ENCODE measurements around the gene PLIN4.

The PLIN4 gene

DNA sequence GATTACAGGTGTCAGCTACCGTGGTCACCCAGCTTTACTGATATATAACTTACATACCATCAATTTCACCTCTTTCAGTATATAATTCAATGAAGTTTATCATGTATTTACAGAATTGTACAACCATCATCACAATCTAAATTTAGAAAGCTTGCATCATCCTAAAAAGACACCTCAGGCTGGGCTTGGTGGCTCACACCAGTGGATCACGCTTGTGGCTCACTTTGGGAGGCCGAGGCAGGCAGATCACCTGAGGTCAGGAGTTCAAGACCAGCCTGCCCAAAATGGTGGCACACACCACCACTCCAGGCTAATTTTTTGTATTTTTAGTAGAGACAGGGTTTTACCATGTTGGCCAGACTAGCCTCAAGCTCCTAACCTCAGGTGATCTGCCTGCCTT is 50.5 kb downstream of the PLIN4 start:
- no peak overlapping the region for H3K27ac ChIP-seq
- DNase-seq (ENCODE audit: low read depth, low spot score) = no peak

- no peak overlapping the region for H3K27ac ChIP-seq
These were observed 53.3 kb downstream of the PLIN4 start for GRCh38 chr19:4464815-4465581.

GRCh38 chr19:4457654-4458395 is 60.5 kb downstream of the PLIN4 start, which contains the start of gene UBXN6:
UBXN6 (minus strand) TSS chr19:4457794; CDS start chr19:4457697, 97 bp downstream.
- peak within 1 kb of the TSS; percentile 77 for H3K27ac ChIP-seq
- peak; percentile 98 for DNase-seq (ENCODE audit: low read depth, low spot score)

More at GRCh38 chr19:4464815-4465581, 53.3 kb downstream of the PLIN4 start:
- DNase-seq (ENCODE audit: low read depth, low spot score) = no peak

- H3K27ac ChIP-seq = peak overlapping the region; percentile 77
- no peak for DNase-seq (ENCODE audit: low read depth, low spot score)
These were observed 61.2 kb downstream of the PLIN4 start for GRCh38 chr19:4456843-4457653.

GRCh38 chr19:4456476-4456842 is 61.8 kb downstream of the PLIN4 start:
- peak overlapping the region; percentile 77 for H3K27ac ChIP-seq
- no peak for DNase-seq (ENCODE audit: low read depth, low spot score)

GRCh38 chr19:4455719-4456475 is 62.4 kb downstream of the PLIN4 start:
- DNase-seq (ENCODE audit: low read depth, low spot score) = no peak
- H3K27ac ChIP-seq = peak overlapping the region; percentile 77

DNA sequence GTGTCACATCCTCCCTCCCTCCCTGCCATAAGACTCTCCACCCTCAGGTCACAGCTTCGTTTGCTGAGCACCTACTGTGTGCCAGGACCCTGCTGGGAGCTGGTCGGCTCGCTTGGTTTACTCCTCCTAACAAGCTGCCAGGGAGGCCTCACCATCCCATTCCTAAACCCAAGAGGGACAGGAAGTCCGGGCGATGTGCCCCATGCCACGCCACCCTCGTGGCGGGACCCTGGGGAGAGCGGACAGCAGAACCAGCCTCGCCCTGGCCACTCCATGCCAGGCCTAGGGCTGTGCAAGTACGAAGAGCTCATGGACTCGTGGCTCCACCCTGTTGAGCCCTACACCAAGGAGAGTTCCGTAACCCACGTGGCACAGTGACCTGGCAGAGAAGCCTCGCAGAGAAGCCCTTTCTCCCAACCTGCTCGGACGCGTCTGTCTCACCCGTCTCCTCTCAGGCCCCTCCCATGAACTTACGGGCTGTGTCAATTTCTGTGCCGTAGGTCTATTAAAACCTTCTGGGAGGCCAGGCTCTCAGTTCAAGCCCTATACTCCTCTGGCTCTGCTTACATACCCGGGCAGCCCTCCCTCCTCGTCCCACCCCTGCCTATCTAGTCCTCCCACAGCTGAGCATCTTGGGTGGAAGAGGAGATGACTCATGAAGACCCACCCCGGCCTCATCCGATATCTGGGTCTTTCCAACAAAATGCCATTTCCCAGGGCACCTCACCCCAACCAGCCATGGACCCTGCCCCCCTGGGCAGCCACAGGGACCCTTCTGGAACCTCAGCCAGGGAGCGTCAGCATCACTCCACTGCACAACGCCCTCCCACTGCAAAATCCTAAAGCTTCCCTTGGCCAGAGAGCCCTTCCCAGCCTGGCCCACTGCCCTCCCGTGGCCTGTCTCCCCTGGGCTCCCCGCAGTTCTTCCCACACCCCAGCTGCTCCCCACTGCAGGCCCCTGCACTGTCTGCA is 63.3 kb downstream of the PLIN4 start:
- peak; percentile 68 for DNase-seq (ENCODE audit: low read depth, low spot score)
- H3K27ac ChIP-seq = peak overlapping the region; percentile 77

DNA sequence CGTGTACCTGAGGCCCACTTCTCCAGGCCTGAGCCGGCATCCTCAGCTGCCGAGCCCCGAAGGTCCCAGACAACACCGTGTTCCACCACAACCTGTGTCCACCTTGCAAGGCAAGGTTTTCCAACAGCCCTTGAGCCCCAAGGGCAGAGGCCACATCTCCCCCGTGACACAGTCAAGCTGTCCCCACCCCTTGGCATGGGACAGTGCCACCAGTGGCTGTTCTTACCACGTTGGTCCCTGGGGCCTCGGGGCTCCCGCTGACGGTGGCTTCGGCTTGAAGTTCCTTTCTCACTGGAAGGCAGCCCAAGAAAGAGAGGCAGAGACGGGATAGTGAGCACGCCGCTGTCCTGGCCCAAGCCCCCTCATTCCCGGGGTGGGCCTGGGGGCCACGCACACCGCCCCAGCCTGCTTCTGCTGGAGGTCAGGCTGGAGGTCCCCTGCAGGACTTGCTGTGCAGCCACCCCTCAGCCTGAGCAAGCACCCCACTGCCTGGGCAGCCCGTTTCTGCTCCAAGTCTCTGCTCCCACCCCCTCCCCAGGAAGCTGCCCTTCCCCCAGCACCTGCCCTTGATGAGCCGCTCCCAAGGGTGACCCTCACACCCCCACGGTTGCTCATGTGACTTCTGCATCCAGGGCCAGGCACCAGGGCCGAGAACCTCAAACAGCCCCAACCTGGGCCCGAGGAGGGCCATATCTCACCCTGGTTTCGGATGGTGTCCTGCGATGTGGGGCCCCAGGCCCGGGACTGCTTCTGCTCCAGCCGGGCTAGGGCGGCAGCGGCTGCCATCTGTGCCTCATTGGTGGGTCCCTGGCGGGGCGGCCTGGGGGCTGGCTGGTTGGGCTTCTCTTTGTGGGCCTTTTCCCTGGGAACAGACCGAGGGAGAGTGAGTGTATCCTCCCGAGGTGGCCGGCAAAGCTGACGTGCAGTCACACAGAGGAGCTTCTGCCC is 64.8 kb downstream of the PLIN4 start:
- no peak overlapping the region for H3K27ac ChIP-seq

DNA sequence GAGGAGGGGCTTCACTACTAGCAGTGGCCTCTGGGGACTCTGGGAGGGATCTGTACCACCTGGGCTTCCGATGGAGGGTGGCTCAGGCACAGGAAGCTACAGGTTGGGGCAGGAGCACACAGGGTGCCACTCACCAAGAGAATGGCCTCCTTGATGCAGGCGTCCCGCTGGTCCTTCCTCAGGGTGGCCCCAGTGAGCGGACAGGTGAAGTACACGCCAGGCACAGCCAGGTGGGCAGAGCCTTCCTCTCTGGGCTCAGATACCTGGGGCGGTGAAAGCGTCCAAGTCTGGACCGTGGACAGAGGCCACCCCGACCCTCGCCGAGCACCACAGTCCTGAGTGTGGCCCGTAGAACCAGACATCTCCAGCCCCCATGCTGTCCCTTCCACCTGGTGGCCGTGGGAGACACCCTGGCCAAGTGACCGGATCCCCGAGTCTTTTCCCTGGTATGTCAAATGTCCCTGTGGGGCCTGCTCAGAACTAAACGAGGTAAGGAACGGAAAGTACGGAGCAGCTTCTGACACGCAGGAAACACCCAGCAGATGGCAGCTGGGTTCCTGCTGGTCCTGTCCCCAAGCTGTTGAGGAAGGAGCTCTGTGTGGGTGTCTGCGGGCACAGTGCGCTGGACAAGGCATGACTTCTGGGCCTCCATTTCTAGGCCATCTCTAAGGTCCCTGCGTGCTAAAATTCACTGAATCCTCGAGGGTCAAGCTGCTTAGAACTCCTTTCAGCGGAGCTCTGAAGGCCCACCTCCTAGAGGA is 65.9 kb downstream of the PLIN4 start:
- DNase-seq (ENCODE audit: low read depth, low spot score) = no peak
- H3K27ac ChIP-seq = no peak overlapping the region

More for the DNA sequence above, 64.8 kb downstream of the PLIN4 start:
- DNase-seq (ENCODE audit: low read depth, low spot score) = no peak
